OCI-LY7 (cell line): Measurements from ENCODE around the gene PTCRA.

Experiments
- EZH2phosphoT487 ChIP-seq: fragments of 200-600 bp; sonication (generic); IDR thresholded peaks from 2 replicates; pipeline ENCODE4 v1.6.1; 2018; ENCODE audit warnings: low read depth, borderline replicate concordance, mild to moderate bottlenecking, mixed run types, antibody characterized with exemption, low read length, moderate library complexity, mixed read lengths
- TF ChIP-seq, protein P1 (sequence below): fragments of 200-600 bp; sonication (generic); conservative IDR thresholded peaks from 2 replicates; pipeline ENCODE4 v1.5.1; 2014; ENCODE audit warnings: mild to moderate bottlenecking, antibody characterized with exemption, low read length, moderate library complexity, mixed read lengths

DNA sequence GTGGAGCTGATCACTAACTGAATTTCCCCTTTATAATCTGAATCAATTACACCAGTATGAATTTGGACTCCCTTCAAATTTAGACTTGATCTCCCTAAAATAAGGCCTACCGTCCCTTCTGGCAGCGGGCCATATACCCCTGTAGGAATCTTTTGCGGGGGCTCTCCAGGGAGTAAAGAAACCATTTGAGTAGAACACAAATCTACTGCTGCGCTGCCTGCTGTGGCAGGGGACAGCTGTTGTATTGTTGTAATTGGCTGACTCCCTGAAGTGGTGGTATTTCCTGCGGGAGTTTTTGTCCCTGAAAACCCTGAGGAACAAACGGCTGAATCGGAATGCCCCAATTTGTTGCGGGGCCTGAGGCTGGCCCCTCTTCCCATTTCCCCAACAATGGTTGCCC lies 16.0 kb upstream of the PTCRA start:
- TF ChIP-seq, protein P1, sequence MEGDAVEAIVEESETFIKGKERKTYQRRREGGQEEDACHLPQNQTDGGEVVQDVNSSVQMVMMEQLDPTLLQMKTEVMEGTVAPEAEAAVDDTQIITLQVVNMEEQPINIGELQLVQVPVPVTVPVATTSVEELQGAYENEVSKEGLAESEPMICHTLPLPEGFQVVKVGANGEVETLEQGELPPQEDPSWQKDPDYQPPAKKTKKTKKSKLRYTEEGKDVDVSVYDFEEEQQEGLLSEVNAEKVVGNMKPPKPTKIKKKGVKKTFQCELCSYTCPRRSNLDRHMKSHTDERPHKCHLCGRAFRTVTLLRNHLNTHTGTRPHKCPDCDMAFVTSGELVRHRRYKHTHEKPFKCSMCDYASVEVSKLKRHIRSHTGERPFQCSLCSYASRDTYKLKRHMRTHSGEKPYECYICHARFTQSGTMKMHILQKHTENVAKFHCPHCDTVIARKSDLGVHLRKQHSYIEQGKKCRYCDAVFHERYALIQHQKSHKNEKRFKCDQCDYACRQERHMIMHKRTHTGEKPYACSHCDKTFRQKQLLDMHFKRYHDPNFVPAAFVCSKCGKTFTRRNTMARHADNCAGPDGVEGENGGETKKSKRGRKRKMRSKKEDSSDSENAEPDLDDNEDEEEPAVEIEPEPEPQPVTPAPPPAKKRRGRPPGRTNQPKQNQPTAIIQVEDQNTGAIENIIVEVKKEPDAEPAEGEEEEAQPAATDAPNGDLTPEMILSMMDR, result no peak
- no peak for TF ChIP-seq EZH2phosphoT487
